ENCODE results near the gene NBEA. TPM values are rescaled to one million over a fixed set of nuclear protein-coding genes. Genes with fewer than 3 reads are reported as not detected.
"Not testable (repeated sequence)": the region's sequence is repeated elsewhere in the genome, so short reads cannot be mapped to it uniquely, and the experiment has no call there.

The NBEA gene
- total RNA-seq, 1 donor from 2014 or later: 37.1 TPM

- DNase-seq (ENCODE audit: low spot score): no peak
These were observed 704.1 kb downstream of the NBEA start for GRCh38 chr13:35646056-35646774.

DNA sequence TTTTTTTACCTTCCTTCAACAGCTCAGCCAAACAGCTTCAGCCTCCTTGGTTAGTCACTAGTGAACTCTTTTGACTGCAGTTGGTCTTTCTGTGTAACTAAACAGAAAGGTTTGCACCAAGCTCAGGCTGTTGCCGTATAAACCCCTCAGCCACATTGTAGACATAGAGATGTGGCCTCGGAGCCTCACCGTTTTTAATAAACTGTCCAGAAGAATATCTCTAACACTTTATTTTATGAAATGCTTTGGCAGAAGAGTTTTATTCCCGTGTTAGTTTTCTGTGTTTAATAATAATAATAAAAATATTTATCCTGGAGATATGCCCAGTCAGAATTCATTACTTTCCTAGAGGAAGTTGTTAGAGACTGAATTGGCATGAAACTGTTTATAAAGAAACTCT, 706.1 kb downstream of the NBEA start:
- DNase-seq (ENCODE audit: low spot score): no peak

- DNase-seq (ENCODE audit: low spot score): no peak
These were observed 707.1 kb downstream of the NBEA start for GRCh38 chr13:35649162-35649561.

GRCh38 chr13:35659796-35660195, 717.7 kb downstream of the NBEA start:
- no peak for DNase-seq (ENCODE audit: low spot score)

DNA sequence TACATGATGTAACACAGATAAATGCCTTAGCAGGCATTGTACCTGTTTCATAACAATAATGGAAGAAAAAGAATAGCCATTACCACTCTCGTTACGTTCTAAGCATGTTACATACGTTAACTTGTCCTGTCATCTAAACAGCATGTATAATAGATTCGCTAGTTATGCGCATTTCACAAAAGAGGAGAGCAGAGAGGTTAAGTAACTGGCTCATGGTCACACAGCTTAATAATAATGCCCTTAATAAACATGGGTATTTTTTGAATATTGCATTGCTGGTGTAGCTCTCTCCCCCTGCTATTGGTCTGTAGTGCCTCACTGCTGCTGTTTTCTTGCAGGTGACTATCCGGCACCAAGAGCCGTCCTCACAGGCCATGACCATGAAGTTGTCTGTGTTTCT, 722.7 kb downstream of the NBEA start:
- DNase-seq (ENCODE audit: low spot score): no peak

GRCh38 chr13:35669321-35669720, 727.3 kb downstream of the NBEA start:
- no peak for DNase-seq (ENCODE audit: low spot score)

GRCh38 chr13:35672611-35673010, 730.5 kb downstream of the NBEA start:
- DNase-seq (ENCODE audit: low spot score): no peak

DNA sequence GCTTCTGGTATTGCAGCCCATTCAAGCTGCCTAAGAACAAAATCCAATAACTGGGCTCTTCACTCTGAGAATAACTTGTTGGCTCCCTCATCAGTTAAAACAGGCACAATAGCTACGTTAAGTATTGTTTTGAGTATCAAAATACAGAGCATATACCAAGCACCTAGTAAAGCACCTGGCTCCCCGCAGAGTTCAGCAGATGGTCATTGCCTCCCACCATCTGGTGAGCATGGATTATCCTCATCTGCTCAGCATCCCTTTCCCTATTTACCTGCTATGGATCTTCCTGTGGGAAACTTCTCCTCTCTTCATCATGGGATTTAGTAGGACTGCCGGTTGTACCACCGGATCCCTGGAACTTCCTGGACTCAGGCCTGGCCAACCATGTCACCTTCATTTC, 733.6 kb downstream of the NBEA start:
- DNase-seq (ENCODE audit: low spot score): no peak

DNA sequence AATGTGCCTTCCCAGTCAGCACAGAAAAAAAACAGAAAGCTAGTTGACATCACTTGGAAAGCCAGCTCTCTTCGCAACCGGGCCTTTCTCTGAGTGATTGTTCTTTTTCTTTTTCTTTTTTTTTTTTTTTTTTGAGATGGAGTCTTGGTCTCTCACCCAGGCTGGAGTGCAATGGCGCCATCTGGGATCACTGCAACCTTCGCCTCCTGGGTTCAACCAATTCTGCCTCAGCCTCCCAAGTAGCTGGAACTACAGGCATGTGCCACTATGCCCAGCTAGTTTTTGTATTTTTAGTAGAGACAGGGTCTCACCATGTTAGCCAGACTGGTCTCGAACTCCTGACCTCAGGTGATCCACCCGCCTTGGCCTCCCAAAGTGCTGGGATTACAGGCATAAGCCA, 735.8 kb downstream of the NBEA start:
- DNase-seq (ENCODE audit: low spot score): not testable (repeated sequence)

DNA sequence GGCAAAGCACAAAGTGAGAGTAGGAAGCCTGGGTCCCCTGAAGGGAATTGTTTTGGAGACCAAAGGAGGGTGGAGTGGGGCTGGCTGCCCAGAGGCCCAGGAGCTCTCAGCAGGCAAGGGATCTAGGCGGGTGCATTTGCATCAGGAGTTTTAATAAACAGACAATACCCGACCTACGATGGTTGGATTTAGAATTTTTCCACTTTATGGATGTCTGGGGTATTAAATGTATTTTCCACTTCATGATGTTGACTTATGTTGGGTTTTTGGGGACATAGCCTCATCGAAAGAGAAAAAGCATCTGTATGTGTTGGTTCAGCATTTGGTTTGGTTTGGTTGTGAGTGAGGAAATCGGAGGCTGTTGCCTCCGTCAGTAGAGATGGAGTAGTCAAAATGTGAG, 739.6 kb downstream of the NBEA start:
- no peak for DNase-seq (ENCODE audit: low spot score)

DNA sequence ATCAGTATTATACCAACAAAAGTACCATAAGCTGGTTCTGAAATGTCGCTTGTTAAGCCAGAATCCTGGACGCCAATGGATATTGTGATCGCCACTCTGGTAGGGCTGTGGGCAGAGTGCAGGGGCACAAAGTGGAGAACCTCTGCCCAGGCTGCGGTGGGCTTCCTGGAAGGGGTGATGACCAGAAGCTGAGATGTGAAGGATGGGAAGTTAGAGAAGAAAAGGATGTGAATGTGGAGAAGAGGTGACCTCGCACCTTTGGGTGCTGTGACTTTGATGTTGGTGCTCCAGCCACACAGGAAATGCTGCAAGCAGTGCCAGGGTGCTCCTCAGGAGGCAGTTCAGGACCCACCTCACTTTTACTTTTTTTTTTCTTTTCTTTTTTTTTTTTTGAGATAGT, 742.4 kb downstream of the NBEA start:
- DNase-seq (ENCODE audit: low spot score): no peak

- no peak for DNase-seq (ENCODE audit: low spot score)
These were observed 745.3 kb downstream of the NBEA start for GRCh38 chr13:35687336-35687735.

DNA sequence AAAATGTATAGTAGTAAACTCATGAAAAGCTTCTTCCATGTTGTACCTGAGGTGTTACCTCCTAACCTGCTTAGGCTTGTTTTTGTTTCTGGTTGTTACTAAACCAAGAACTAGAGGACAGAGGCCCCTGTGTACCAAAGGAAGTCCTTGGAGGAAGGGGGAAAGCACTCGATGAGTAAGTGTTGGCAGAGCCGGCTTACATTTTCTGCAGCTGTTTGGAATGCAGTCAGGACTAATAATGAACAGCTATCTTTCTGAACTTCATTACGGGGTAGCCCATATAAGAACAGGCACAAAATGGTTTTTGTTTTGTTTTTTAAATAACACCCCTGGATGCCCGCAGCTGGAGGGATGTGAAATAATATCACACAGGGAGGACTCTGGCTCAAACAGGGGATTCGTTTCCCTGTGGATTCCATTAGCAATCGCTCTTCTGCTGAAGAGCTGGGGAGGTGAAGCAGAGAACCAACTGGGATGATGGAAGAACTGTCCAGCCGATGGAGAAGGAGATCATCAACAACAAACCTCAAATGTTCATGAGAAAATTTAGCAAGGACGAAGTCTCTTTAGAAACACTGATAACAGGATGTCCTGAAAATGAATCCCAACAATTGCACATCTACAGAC, 748.6 kb downstream of the NBEA start:
- DNase-seq (ENCODE audit: low spot score): peak; percentile 18

DNA sequence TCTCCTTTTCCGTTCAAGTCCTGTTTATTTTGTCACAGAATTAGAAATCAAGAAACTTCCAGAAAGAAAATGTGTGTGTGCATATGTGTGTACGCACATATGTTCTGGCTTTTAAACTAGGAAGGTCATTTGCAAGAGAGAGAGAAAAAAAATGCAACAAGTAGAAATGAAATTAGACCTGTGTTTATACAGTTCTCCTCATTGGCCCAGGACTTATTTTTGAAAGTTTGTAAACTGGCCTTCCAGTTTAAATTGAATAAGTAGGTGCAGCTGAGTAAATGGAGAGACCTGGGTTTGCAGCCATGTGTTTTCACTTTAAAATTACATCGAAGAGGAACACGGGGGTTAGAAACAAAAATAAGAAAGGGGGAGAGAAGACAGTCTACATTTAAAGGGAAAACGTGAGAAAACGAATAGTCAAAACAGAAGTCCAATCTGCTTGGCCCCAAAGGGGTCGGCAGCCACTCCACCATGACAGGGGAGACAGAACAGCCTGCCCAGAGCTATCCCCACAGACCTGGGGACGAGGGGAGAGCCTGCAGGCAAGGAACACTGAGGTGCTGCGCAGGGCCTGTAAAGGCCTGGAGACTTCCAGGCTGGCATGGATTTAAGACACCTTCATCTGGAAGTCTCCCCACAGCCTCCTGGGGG, 751.2 kb downstream of the NBEA start:
- no peak for DNase-seq (ENCODE audit: low spot score)

DNA sequence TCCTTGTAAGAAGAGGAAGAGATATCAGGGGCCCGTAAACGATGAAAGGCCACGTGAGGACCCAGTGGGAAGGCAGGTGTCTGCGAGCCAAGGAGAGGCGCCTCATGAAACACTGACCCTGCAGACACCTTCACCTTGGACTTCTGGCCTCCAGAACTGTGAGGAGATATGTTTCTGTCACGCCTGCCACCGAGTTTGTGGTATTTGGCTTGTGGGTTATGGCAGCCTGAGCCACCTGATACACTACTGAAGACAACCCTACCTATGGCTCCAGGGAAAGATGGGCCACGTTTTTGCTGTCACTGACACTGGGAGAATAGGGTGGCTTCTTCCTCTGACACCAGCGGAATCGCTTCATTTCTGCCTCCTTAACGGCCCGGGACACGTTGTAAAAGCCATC, 752.0 kb downstream of the NBEA start:
- no peak for DNase-seq (ENCODE audit: low spot score)

GRCh38 chr13:35694549-35695447, 752.7 kb downstream of the NBEA start:
- no peak for DNase-seq (ENCODE audit: low spot score)

- DNase-seq (ENCODE audit: low spot score): no peak
These were observed 753.3 kb downstream of the NBEA start for GRCh38 chr13:35695448-35695770.

- DNase-seq (ENCODE audit: low spot score): no peak
These were observed 755.2 kb downstream of the NBEA start for GRCh38 chr13:35697186-35697730.

DNA sequence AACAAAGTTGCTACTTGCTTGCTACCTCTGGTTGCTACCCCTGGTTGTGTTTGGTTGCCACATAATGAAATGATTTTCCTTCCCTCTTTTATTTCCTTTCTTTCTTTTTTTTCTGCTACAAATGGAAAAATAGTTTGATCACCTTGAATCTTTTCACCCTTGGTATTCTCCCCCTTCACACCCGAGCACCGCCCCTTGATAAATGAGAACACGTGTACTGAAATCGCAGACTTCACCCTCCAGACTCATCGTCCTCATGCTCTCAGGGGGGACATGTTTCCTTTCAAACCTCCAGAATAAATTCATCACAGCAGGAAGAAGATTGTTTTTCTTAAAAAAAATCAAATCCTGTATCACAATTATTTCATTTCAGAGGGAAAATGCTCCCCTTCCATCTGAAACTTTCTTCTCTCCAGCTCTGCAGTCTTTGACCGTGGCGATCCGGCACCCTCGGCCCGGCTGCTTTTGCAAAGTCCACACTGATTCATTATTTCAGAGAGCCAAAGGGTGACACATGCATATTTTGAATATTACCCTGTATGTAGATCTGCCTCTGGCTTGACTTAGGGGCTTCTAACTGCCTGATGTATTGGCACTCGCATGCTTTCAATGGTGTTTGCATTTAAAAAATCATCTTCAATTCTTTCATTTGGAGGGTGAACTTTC, 757.0 kb downstream of the NBEA start:
- DNase-seq (ENCODE audit: low spot score): no peak

- DNase-seq (ENCODE audit: low spot score): no peak
These were observed 757.9 kb downstream of the NBEA start for GRCh38 chr13:35699825-35700510.

GRCh38 chr13:35700671-35701070, 758.6 kb downstream of the NBEA start:
- DNase-seq (ENCODE audit: low spot score): no peak

All from umbilical cord (tissue), 2 donors.